Left hindlimb (tissue), 1 donor: ENCODE measurements around the gene HS3ST5.
"Not testable (repeated sequence)": the region's sequence is repeated elsewhere in the genome, so short reads cannot be mapped to it uniquely, and the experiment has no call there.

Experiments used
- DNase-seq: peaks from one replicate; pipeline ENCODE4 v3.0.0-alpha.2; 2018

Gene HS3ST5

GRCh38 chr6:114039841-114040240 is 303.0 kb downstream of the HS3ST5 start:
- DNase-seq, result no peak

- no peak for DNase-seq
Measured at GRCh38 chr6:114033606-114034005, 309.2 kb downstream of the HS3ST5 start.

- DNase-seq, result no peak
Measured at GRCh38 chr6:114032721-114033120, 310.1 kb downstream of the HS3ST5 start.

- no peak for DNase-seq
Measured at GRCh38 chr6:114030767-114031166, 312.1 kb downstream of the HS3ST5 start.

GRCh38 chr6:114024746-114025145 is 318.1 kb downstream of the HS3ST5 start:
- DNase-seq, result no peak

GRCh38 chr6:114020196-114020595 is 322.6 kb downstream of the HS3ST5 start:
- DNase-seq, result no peak

GRCh38 chr6:114017146-114017545 is 325.7 kb downstream of the HS3ST5 start:
- not testable (repeated sequence) for DNase-seq

- not testable (repeated sequence) for DNase-seq
Measured at GRCh38 chr6:114014106-114014505, 328.7 kb downstream of the HS3ST5 start.

GRCh38 chr6:114011486-114011885 is 331.3 kb downstream of the HS3ST5 start:
- DNase-seq, result not testable (repeated sequence)

GRCh38 chr6:114010540-114010939 is 332.3 kb downstream of the HS3ST5 start:
- DNase-seq, result no peak

- DNase-seq, result no peak
Measured at GRCh38 chr6:114009192-114009591, 333.6 kb downstream of the HS3ST5 start.

- DNase-seq, result no peak
Measured at GRCh38 chr6:114008331-114008730, 334.5 kb downstream of the HS3ST5 start.

- DNase-seq, result no peak
Measured at GRCh38 chr6:114007516-114007915, 335.3 kb downstream of the HS3ST5 start.
